Adrenal gland (tissue), 5 donors: Measurements from ENCODE around the gene ZNHIT2.

Experiments used
- POLR2A ChIP-seq, 2 donors: fragments of 450-650 bp; IDR thresholded peaks; one replicate each; pipeline ENCODE4 v1.6.1; 2017; ENCODE audit warnings: antibody characterized with exemption in 2 of 2, mild to moderate bottlenecking in 2 of 2, moderate library complexity in 1 of 2
- TF ChIP-seq, protein P1 (sequence below), 6 experiments: fragments of 450-650 bp in 4 of 6; fragments of 200-600 bp in 2 of 6; sonication (generic) in 1 of 6; IDR thresholded peaks; 1 replicate in 5 of 6; 2 replicates in 1 of 6; pipeline versions ENCODE4 v1.5.1 to v1.8.0; 2016 to 2021; ENCODE audit warnings: antibody characterized with exemption in 6 of 6, mild to moderate bottlenecking in 2 of 6, moderate library complexity in 1 of 6
- donor health status: DM: no; HTN: no; CAD: no.

DNA sequence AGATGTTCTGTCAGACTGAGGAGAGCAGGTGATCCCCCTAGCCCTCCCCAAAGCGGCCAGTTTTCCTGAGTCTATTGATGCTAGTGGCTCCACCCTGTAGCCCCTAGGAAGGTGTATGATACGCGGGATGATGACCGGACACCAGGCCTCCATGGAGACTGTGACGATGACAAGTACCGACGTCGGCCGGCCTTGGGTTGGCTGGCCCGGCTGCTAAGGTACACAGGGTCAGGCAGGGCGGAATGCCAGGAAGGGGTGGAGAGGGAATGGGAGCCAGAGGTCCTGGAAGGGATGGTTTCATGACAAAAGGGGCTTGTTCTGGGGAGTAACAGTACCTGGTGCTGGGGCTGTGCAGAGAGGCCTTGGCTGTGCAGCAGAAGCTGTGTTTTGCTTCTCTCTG lies 30.3 kb downstream of the ZNHIT2 start:
- TF ChIP-seq, protein P1, sequence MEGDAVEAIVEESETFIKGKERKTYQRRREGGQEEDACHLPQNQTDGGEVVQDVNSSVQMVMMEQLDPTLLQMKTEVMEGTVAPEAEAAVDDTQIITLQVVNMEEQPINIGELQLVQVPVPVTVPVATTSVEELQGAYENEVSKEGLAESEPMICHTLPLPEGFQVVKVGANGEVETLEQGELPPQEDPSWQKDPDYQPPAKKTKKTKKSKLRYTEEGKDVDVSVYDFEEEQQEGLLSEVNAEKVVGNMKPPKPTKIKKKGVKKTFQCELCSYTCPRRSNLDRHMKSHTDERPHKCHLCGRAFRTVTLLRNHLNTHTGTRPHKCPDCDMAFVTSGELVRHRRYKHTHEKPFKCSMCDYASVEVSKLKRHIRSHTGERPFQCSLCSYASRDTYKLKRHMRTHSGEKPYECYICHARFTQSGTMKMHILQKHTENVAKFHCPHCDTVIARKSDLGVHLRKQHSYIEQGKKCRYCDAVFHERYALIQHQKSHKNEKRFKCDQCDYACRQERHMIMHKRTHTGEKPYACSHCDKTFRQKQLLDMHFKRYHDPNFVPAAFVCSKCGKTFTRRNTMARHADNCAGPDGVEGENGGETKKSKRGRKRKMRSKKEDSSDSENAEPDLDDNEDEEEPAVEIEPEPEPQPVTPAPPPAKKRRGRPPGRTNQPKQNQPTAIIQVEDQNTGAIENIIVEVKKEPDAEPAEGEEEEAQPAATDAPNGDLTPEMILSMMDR (IDR thresholded peaks at IDR 0.05), result no peak
- no peak for TF ChIP-seq POLR2A (IDR thresholded peaks at IDR 0.05)
